ENCODE measurements around the gene AP1S2. TPM values are rescaled to one million over a fixed set of nuclear protein-coding genes. Genes with fewer than 3 reads are reported as not detected.
A peak's percentile ranks its signal among the peaks of the same experiment; 100 is the strongest.

Gene AP1S2
- polyA plus RNA-seq, 1 of the 3 experiments (the other 2 are of a cell fraction), result 17.7 TPM

DNA sequence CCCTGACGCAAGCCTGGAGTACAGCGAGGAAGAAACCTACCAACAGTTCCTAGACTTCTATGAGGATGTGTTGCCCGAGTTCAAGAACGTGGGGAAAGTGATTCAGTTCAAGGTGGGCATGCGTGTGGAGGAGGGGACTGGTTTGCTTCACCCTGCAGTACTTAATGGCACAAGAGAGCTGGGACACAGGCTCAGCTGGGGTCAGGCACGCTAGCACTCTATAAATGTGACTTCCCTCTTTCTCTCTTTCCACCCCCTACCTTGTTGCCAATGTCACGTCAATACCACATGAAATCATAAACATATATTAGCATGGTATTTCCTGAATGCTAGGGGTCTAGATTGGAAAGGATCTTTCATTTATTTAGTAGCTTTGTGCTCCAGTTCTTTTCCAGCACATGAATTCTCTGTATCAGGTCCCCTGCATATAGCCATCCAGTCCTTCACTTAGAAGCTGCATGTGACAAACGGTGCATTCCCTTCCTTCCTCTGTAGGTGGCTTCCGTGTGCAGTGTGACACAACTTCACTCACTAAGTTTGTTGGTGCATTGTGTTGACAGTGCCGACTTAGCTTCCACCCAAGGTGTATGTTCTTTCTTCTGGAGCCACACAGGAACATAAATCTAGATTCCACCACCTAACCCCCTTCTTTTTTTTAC lies 38.7 kb downstream of the AP1S2 start:
- Histone ChIP-seq H3F3A (replicated peaks; ENCODE audit: insufficient read depth) (no peaks in the 10 kb centered on the region), H4K20me1 (ENCODE audit: insufficient read depth) (no peaks in the 10 kb centered on the region), H3K4me2 (no peak overlapping the region), H2AFZ (ENCODE audit: low read depth) (no peak overlapping the region), H3K79me2 (ENCODE audit: insufficient read depth) (no peaks in the 10 kb centered on the region), H3K27ac (ENCODE audit: low read depth in 2 of 2, low read length in 1 of 2) (no peak overlapping the region; a peak in 1 of 4 replicates), H3K27me3 (ENCODE audit: insufficient read depth) (no peaks in the 10 kb centered on the region), H3K4me1 (ENCODE audit: control insufficient read depth in 1 of 2, insufficient read depth in 2 of 2, low read depth in 1 of 2, low read length in 1 of 2) (no peaks in the 10 kb centered on the region; a peak in 2 of 4 replicates), H3K9me3 (no peaks in the 10 kb centered on the region), H3K9me2 (no peaks in the 10 kb centered on the region), H3K36me3 (replicated peaks in 1 of 2; ENCODE audit: control insufficient read depth in 1 of 2, insufficient read depth in 2 of 2, low read length in 1 of 2) (peaks cover 54 to 64% of the 10 kb centered on the region in 2 experiments), H3K4me3 (ENCODE audit: low read depth in 2 of 2, low read length in 1 of 2) (no peak overlapping the region), H3K9ac (no peak overlapping the region)
- POLR2A ChIA-PET, result interaction anchor here (0.5 kb wide), 1 partner anchor 99 kb away, joined by 3 read pairs; no protein-coding TSS in a partner anchor
- WGBS (ENCODE audit: low lambda C conversion rate), result 72% methylated on average over 10 of the region's 10 CpGs
- TF ChIP-seq IRF3 (IDR thresholded peaks at IDR 0.05; ENCODE audit: low read depth, low read length) (no peak), SMC3 (IDR thresholded peaks at IDR 0.05; ENCODE audit: low read depth, low read length) (peak; percentile 40), RAD21 (IDR thresholded peaks at IDR 0.05; ENCODE audit: low read length) (peak; percentile 61), CTCF (IDR thresholded peaks at IDR 0.05) (peak; percentile 42), PBX3 (IDR thresholded peaks at IDR 0.05) (no peak)
- peak; percentile 59 for DNase-seq
- CTCF ChIA-PET, result interaction anchor here (0.7 to 2.7 kb wide), 12 partner anchors 8 to 629 kb away, joined by 3 to 11 read pairs (median 4); partner anchors contain the start of genes AP1S2 and CA5B

DNA sequence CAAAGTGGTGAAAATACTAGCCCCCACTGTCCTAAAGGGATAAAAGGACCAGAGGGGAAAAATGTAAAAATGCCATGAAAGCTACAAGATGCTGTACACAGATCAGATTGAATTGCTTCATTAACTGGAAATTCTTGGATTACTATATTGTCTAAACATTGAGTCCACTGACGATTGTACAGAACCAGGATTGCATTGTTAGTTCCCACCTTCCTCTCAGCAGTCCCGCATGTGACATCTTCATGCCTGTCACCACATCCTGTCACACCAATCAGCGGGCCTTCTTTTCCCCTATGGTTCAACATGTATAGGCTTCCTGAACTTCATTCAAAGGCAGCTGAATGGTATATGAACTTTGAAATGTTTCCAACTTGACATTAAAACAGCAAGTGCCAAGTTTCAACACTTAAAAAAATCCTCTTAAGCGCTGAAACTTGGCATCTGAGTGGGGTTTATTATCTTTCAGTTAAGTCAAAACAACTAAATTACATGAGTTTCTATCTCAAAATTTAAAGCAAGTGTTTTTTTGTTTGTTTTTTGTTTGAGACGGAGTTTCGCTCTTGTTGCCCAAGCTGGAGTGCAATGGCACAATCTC lies 39.7 kb downstream of the AP1S2 start:
- 98% methylated on average over 6 of the region's 6 CpGs for WGBS (ENCODE audit: low lambda C conversion rate)
- H3K27me3 ChIP-seq (ENCODE audit: insufficient read depth), result no peaks in the 10 kb centered on the region
- H3K9me2 ChIP-seq, result no peaks in the 10 kb centered on the region
- CTCF ChIA-PET, result interaction anchor here (1.1 to 2.7 kb wide), 6 partner anchors 17 to 630 kb away, joined by 4 to 11 read pairs (median 4); partner anchors contain the start of genes AP1S2 and CA5B
- no peak overlapping the region for H3K27ac ChIP-seq (ENCODE audit: low read depth in 2 of 2, low read length in 1 of 2)
- POLR2A ChIA-PET, result interaction anchor here (0.6 kb wide), 1 partner anchor 34 kb away, joined by 3 read pairs; no protein-coding TSS in a partner anchor
- H3K4me1 ChIP-seq (ENCODE audit: control insufficient read depth in 1 of 2, insufficient read depth in 2 of 2, low read depth in 1 of 2, low read length in 1 of 2), result no peaks in the 10 kb centered on the region; a peak in 2 of 4 replicates
- no peak for DNase-seq
- H3K4me3 ChIP-seq (ENCODE audit: low read depth in 2 of 2, low read length in 1 of 2), result no peak overlapping the region
- H3K36me3 ChIP-seq (replicated peaks in 1 of 2; ENCODE audit: control insufficient read depth in 1 of 2, insufficient read depth in 2 of 2, low read length in 1 of 2), result peaks cover 55 to 59% of the 10 kb centered on the region in 2 experiments
- no peaks in the 10 kb centered on the region for H3K79me2 ChIP-seq (ENCODE audit: insufficient read depth)
- TF ChIP-seq EZH2phosphoT487 (IDR thresholded peaks at IDR 0.05; ENCODE audit: borderline replicate concordance, low read depth) (no peak), MXI1 (IDR thresholded peaks at IDR 0.05; ENCODE audit: low read depth, low read length) (no peak), PBX3 (IDR thresholded peaks at IDR 0.05) (no peak), USF1 (IDR thresholded peaks at IDR 0.05; ENCODE audit: borderline replicate concordance, low read depth) (no peak), EP300 (IDR thresholded peaks at IDR 0.05; ENCODE audit: borderline replicate concordance in 1 of 2, low read depth in 1 of 2, low read length in 1 of 2) (no peak), CHD2 (IDR thresholded peaks at IDR 0.05; ENCODE audit: low read length, partially characterized antibody) (no peak)
- TF ChIP-seq, protein P1, sequence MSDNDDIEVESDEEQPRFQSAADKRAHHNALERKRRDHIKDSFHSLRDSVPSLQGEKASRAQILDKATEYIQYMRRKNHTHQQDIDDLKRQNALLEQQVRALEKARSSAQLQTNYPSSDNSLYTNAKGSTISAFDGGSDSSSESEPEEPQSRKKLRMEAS (IDR thresholded peaks at IDR 0.05; ENCODE audit: low read depth), result no peak
- no peaks in the 10 kb centered on the region for H4K20me1 ChIP-seq (ENCODE audit: insufficient read depth)
- H3K4me2 ChIP-seq, result no peak overlapping the region
- H3K9ac ChIP-seq, result no peak overlapping the region
- H3F3A ChIP-seq (replicated peaks; ENCODE audit: insufficient read depth), result no peaks in the 10 kb centered on the region
- no peak overlapping the region for H2AFZ ChIP-seq (ENCODE audit: low read depth)
- no peaks in the 10 kb centered on the region for H3K9me3 ChIP-seq

Data from SK-N-SH (cell line).